K562 treated with DMSO at 1 percent for 24 hours (cell line): ENCODE data around the gene HDAC8. TPM values are rescaled to one million over a fixed set of nuclear protein-coding genes. Genes with fewer than 3 reads are reported as not detected.

Experiments
- total RNA-seq: library from RNA; unstranded; fragments of 300-600 nt; gene quantifications from 2 replicates; pipeline ENCODE4 v1.2.3, GENCODE V29; 2022; ENCODE audit warnings: low read depth; ENCODE audit not compliant: insufficient read depth

HDAC8 gene
- 12.5 and 18.4 TPM in 2 replicates for total RNA-seq

GRCh38 chrX:72572248-72573157, at the start of gene HDAC8:
Gene HDAC8 (minus strand): TSS chrX:72572843. CDS start chrX:72572761, 82 bp downstream.

DNA sequence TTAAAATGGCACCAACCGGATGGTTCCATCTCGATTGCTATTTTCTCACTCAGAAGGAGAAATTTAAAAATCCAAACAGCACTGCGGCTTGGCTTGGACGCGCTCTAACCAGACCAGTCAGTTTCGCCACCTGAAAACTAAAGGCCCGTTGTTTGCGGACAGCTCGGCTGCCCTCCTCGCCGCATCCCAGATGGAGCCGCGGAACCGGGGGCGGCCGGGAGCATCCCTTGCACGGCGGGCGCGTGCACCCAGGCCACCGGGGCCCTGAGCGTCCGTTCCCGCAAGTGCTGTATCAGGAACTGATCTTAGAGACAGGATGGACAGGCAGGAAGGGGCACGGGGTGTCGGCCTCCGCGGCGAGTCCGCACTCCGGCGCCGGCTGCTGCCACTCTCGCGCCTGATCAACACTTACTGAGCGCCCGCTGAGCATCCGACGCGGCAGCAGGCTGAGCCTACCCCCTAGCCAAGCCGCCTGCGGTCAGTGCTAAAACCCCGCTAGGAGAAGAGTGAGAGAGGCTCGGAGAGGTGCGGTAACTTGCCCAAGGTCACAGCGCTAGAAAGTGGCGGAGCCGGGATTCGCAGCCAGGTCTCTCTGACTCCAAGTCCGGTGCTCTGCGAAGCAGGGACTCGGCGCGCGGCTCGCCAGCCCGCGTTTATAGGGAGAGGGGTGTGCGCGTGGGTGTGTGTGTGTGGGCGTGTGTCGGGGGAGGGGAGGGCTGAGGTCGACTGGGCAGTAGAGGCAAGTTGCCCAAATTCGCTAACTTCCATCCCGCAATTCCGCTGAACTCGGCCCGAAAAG, 267.2 kb downstream of the HDAC8 start, which contains the start of gene CITED1:
TSS of gene CITED1 (minus strand) at position 629 of the 799 bp plus-strand sequence. CDS start 3,045 bp downstream, outside the sequence.

Other genes with a start within 250 kb of the HDAC8 start
- 7.4 and 7.8 TPM in 2 replicates for gene PHKA1, start 141.5 kb upstream of the HDAC8 start, total RNA-seq
- 1.1 and 2.2 TPM in 2 replicates for gene DMRTC1B, start 204.0 kb upstream of the HDAC8 start, total RNA-seq
- not detected in 2 replicates for gene FAM236B, start 209.8 kb upstream of the HDAC8 start, total RNA-seq
- not detected in 2 replicates for gene FAM236D, start 235.4 kb upstream of the HDAC8 start, total RNA-seq